RWPE2 (cell line): ENCODE results near the gene ABTB2.

Source experiments
- ATAC-seq: fragments of 200-7000 bp; cut with Tn5 transposase; 3 replicates; pipeline ENCODE4 v1.9.1; 2021; ENCODE audit warnings: low read depth
- DNase-seq: peaks from one replicate; pipeline ENCODE4 v3.0.0-alpha.2; 2020; ENCODE audit warnings: low spot score
- H3K27ac ChIP-seq: fragments of 450-650 bp; 2 replicates; pipeline ENCODE4 v1.5.1; 2017; ENCODE audit warnings: mild to moderate bottlenecking; ENCODE audit not compliant: poor library complexity, severe bottlenecking
- H3K27me3 ChIP-seq: fragments of 250-450 bp; sonication (Bioruptor Pico); 2 replicates; pipeline ENCODE4 v1.5.1; 2021; ENCODE audit warnings: mild to moderate bottlenecking, moderate library complexity; ENCODE audit not compliant: insufficient read depth, poor library complexity, severe bottlenecking
- H3K36me3 ChIP-seq: fragments of 250-450 bp; sonication (Bioruptor Pico); 2 replicates; pipeline ENCODE4 v1.5.1; 2020; ENCODE audit warnings: low read depth, mild to moderate bottlenecking, moderate library complexity
- H3K4me1 ChIP-seq: fragments of 250-450 bp; sonication (Bioruptor Pico); 2 replicates; pipeline ENCODE4 v1.5.1; 2021; ENCODE audit warnings: mild to moderate bottlenecking, moderate library complexity; ENCODE audit not compliant: insufficient read depth, poor library complexity, severe bottlenecking
- H3K4me3 ChIP-seq: fragments of 250-450 bp; sonication (Bioruptor Pico); 2 replicates; pipeline ENCODE4 v1.5.1; 2021; ENCODE audit warnings: mild to moderate bottlenecking, moderate library complexity; ENCODE audit not compliant: severe bottlenecking
- H3K9me3 ChIP-seq: fragments of 250-450 bp; sonication (Bioruptor Pico); 2 replicates; pipeline ENCODE4 v1.5.1; 2021; ENCODE audit warnings: mild to moderate bottlenecking, moderate library complexity; ENCODE audit not compliant: severe bottlenecking
- CTCF ChIP-seq: fragments of 450-650 bp; IDR thresholded peaks from one replicate; pipeline ENCODE4 v1.5.1; 2017; ENCODE audit warnings: mild to moderate bottlenecking, moderate library complexity; ENCODE audit not compliant: poor library complexity, severe bottlenecking

ABTB2 gene

GRCh38 chr11:34300026-34300925, 57.5 kb downstream of the ABTB2 start:
- Histone ChIP-seq H3K27ac (no peak overlapping the region), H3K9me3 (no peaks in the 10 kb centered on the region), H3K36me3 (no peaks in the 10 kb centered on the region), H3K4me1 (peaks cover 12% of the 10 kb centered on the region), H3K4me3 (no peak overlapping the region), H3K27me3 (no peaks in the 10 kb centered on the region)
- ATAC-seq (no peak), DNase-seq (no peak)
- no peak for TF ChIP-seq CTCF

DNA sequence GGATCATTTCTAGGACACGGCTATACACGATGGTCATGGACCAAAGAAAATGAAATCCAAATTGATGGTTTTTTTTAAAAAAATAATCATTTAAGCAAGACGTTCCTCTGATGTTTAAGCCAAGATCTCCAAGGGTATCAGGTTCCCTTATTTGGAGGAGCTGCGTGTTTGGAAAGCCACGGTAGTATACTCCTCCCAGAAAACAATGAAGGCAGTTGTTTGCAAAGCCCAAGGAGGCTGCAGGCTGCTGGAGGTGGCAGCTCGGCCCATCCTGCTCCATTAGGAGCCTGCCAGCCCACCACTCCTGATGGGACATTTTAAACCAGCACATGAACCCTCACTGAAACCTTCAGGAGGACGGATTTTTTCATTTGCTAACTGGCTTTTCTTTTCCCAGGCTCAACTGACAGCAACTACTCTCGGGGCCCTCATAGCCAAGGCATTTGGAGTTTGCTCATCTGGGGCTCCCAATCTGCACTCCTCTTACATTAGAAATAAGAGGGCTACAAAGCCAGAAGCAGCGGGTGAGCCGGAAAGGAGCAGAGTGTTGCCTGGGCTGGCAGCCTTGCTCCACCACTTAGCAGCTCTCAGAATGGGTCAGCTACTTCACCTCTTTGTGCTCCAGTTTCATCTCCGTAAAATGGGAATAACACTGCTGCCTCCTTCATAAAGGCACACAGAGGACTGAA, 58.4 kb downstream of the ABTB2 start:
- Histone ChIP-seq H3K36me3 (no peaks in the 10 kb centered on the region), H3K9me3 (no peaks in the 10 kb centered on the region), H3K27me3 (no peaks in the 10 kb centered on the region), H3K4me1 (peaks cover 12% of the 10 kb centered on the region), H3K27ac (no peak overlapping the region), H3K4me3 (no peak overlapping the region)
- DNase-seq: no peak
- TF ChIP-seq CTCF: no peak
- no peak for ATAC-seq

- no peak for TF ChIP-seq CTCF
- H3K27ac ChIP-seq: no peak overlapping the region
- H3K9me3 ChIP-seq: no peaks in the 10 kb centered on the region
- no peaks in the 10 kb centered on the region for H3K36me3 ChIP-seq
- ATAC-seq (no peak), DNase-seq (no peak)
- H3K4me1 ChIP-seq: peaks cover 12% of the 10 kb centered on the region
- no peaks in the 10 kb centered on the region for H3K27me3 ChIP-seq
- H3K4me3 ChIP-seq: no peak overlapping the region
Measured at GRCh38 chr11:34298871-34299270, 58.9 kb downstream of the ABTB2 start.

DNA sequence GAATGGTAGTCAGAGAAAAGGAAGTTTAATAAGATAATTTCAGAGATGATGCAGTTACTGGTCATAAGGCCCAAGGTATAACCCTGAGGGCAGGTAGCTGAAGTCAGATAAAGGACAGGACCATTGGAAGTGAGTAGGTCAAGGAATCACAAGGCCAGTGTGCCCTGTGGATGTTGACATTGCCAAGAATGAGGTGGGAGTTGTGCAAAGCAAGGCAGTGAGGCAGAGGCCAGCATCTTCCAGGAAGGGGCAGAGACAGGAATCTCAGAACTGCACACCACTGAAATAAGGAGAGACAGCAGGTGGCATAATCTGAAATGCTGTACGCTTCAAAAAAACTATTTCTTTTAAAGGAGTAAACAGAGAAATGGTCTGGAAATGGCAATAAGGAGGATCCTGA, 61.4 kb downstream of the ABTB2 start:
- Histone ChIP-seq H3K36me3 (no peaks in the 10 kb centered on the region), H3K9me3 (no peaks in the 10 kb centered on the region), H3K4me1 (no peaks in the 10 kb centered on the region), H3K27ac (no peak overlapping the region), H3K27me3 (no peaks in the 10 kb centered on the region), H3K4me3 (no peak overlapping the region)
- ATAC-seq: no peak
- no peak for TF ChIP-seq CTCF
- DNase-seq: no peak
